GM12878 (cell line): ENCODE measurements around the gene KCNIP3.

Source experiments
- FOS ChIP-seq: IDR thresholded peaks from 3 replicates; pipeline ENCODE4 v1.6.1; 2011; ENCODE audit warnings: borderline replicate concordance; ENCODE audit not compliant: insufficient read length; ENCODE audit errors: extremely low read depth
- MAX ChIP-seq: IDR thresholded peaks from 2 replicates; pipeline ENCODE4 v1.6.1; 2012; ENCODE audit warnings: low read depth, low read length, improper control_type of control experiment
- MEF2A ChIP-seq: IDR thresholded peaks from 2 replicates; pipeline ENCODE4 v1.6.1; 2011; ENCODE audit warnings: low read depth, mild to moderate bottlenecking, low read length, moderate library complexity; ENCODE audit not compliant: insufficient read depth
- NKRF ChIP-seq: fragments of 450-650 bp; conservative IDR thresholded peaks from 2 replicates; pipeline ENCODE4 v1.6.1; 2017; ENCODE audit warnings: mild to moderate bottlenecking, moderate library complexity
- POLR2AphosphoS5 ChIP-seq: IDR thresholded peaks from 2 replicates; pipeline ENCODE4 v1.6.1; 2011; ENCODE audit warnings: mild to moderate bottlenecking, low read length, inconsistent platforms
- RAD21 ChIP-seq: IDR thresholded peaks from 2 replicates; pipeline ENCODE4 v1.6.1; 2011; ENCODE audit warnings: mild to moderate bottlenecking, low read depth, low read length, moderate library complexity; ENCODE audit not compliant: insufficient read depth
- SRF ChIP-seq, 2 experiments: IDR thresholded peaks; 2 replicates each; pipeline ENCODE4 v1.6.1; 2011; ENCODE audit warnings: low read depth in 2 of 2, low read length in 2 of 2, mild to moderate bottlenecking in 1 of 2, moderate library complexity in 1 of 2
- USF1 ChIP-seq: IDR thresholded peaks from 2 replicates; pipeline ENCODE4 v1.6.1; 2011; ENCODE audit warnings: borderline replicate concordance, low read depth, mild to moderate bottlenecking, moderate library complexity, mixed read lengths, low read length; ENCODE audit not compliant: insufficient read depth; ENCODE audit errors: extremely low read length

GRCh38 chr2:95357717-95358280, 60.7 kb downstream of the KCNIP3 start:
- TF ChIP-seq POLR2AphosphoS5 (no peak), MEF2A (no peak), NKRF (no peak), MAX (no peak), RAD21 (no peak), USF1 (no peak), SRF (IDR thresholded peaks at IDR 0.05; ENCODE audit: low read depth in 2 of 2, low read length in 2 of 2) (no peak), FOS (no peak)
